ENCODE results near the gene POLR1A.

DNA sequence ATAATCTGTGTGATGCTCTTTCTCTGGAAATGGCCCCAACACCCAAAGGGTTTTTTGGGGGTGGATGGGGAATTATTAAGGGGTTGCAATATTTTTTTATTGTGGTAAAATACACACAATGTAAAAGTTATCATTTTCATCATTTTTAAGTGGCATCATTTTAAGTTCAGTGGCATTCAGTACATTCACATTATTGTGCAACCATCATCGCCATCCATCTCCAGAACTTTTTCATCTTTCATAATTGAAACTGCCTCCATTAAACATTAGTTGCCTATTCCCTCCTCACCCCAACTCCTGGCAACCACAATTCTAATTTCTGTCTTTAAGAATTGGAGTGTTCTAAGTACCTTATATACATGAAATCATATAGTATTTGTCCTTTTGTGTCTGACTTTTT, 90.0 kb downstream of the POLR1A start:
- no peak for TF ChIP-seq POLR2A (IDR thresholded peaks at IDR 0.05; ENCODE audit: extremely low read depth, insufficient read length)
- TF ChIP-seq, protein P1, sequence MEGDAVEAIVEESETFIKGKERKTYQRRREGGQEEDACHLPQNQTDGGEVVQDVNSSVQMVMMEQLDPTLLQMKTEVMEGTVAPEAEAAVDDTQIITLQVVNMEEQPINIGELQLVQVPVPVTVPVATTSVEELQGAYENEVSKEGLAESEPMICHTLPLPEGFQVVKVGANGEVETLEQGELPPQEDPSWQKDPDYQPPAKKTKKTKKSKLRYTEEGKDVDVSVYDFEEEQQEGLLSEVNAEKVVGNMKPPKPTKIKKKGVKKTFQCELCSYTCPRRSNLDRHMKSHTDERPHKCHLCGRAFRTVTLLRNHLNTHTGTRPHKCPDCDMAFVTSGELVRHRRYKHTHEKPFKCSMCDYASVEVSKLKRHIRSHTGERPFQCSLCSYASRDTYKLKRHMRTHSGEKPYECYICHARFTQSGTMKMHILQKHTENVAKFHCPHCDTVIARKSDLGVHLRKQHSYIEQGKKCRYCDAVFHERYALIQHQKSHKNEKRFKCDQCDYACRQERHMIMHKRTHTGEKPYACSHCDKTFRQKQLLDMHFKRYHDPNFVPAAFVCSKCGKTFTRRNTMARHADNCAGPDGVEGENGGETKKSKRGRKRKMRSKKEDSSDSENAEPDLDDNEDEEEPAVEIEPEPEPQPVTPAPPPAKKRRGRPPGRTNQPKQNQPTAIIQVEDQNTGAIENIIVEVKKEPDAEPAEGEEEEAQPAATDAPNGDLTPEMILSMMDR (IDR thresholded peaks at IDR 0.05; ENCODE audit: low read depth, low read length), result no peak

Data from NB4 (cell line).